H1 (cell line): Measurements from ENCODE around the gene TWSG1. TPM values are rescaled to one million over a fixed set of nuclear protein-coding genes. Genes with fewer than 3 reads are reported as not detected.

Source experiments
- BCL11A ChIP-seq, 2 experiments: IDR thresholded peaks; one replicate each; pipeline ENCODE4 v1.6.1; 2011; ENCODE audit warnings: low read depth in 2 of 2, low read length in 2 of 2, mild to moderate bottlenecking in 2 of 2
- CHD2 ChIP-seq: IDR thresholded peaks from 2 replicates; pipeline ENCODE4 v1.6.1; 2012; ENCODE audit warnings: low read length, improper control_type of control experiment
- CTCF ChIP-seq, 3 experiments: IDR thresholded peaks; 1 replicate in 2 of 3; 2 replicates in 1 of 3; pipeline versions ENCODE4 v1.5.1 to v1.6.1; 2011; ENCODE audit warnings: low read length in 3 of 3, mild to moderate bottlenecking in 3 of 3, inconsistent platforms in 2 of 3, low read depth in 1 of 3, moderate library complexity in 1 of 3; ENCODE audit not compliant: insufficient read depth in 1 of 3; ENCODE audit errors: control extremely low read depth in 1 of 3
- RNF2 ChIP-seq: fragments of 200-900, 300-1000 bp; sonication (generic); IDR thresholded peaks from 2 replicates; pipeline ENCODE4 v1.7.1; 2016; ENCODE audit warnings: borderline replicate concordance, low read depth, mild to moderate bottlenecking, antibody characterized with exemption, low read length; ENCODE audit not compliant: poor library complexity, severe bottlenecking; ENCODE audit errors: missing control alignments
- TEAD4 ChIP-seq: IDR thresholded peaks from 2 replicates; pipeline ENCODE4 v1.6.1; 2012; ENCODE audit warnings: low read depth, low read length, inconsistent platforms, mixed read lengths
- YY1 ChIP-seq: IDR thresholded peaks from 2 replicates; pipeline ENCODE4 v1.6.1; 2011; ENCODE audit warnings: low read depth, mild to moderate bottlenecking, low read length
- polyA plus RNA-seq, 7 experiments: library from polyadenylated mRNA; depleted of rRNA in 3 of 7; stranded (reverse) in 5 of 7; unstranded in 2 of 7; fragments of >200 nt in 5 of 7; fragments of 200-250 nt in 2 of 7; gene quantifications; 1 replicate in 5 of 7; 2 replicates in 1 of 7; 4 replicates in 1 of 7; pipeline versions ENCODE4 v1.2.1 to v1.2.3, GENCODE V29; 2011 to 2013; ENCODE audit warnings: missing spikeins in 2 of 7, mixed read lengths in 2 of 7
- total RNA-seq: library from RNA; stranded (reverse); fragmentation: NEBNext Ultra II Directional; extraction: Animal tissue kit (Norgen Biotek cat#: 25700); gene quantifications from 2 replicates; pipeline ENCODE4 v1.2.1, GENCODE V29; 2021
- TF ChIP-seq, protein P1 (sequence below): fragments of 300-600 bp; sonication (generic); IDR thresholded peaks from 2 replicates; pipeline ENCODE4 v1.7.1; 2012; ENCODE audit warnings: low read length, moderate library complexity, mild to moderate bottlenecking, inconsistent platforms; ENCODE audit not compliant: insufficient replicate concordance

The TWSG1 gene
- total and polyA plus RNA-seq, 2 of the 8 experiments (the other 6 are each of a cell fraction or from before 2014, with no cell fraction given), result 11.8 to 19.8 TPM

GRCh38 chr18:9421096-9421900, 86.7 kb downstream of the TWSG1 start (continued):
- TF ChIP-seq, protein P1, sequence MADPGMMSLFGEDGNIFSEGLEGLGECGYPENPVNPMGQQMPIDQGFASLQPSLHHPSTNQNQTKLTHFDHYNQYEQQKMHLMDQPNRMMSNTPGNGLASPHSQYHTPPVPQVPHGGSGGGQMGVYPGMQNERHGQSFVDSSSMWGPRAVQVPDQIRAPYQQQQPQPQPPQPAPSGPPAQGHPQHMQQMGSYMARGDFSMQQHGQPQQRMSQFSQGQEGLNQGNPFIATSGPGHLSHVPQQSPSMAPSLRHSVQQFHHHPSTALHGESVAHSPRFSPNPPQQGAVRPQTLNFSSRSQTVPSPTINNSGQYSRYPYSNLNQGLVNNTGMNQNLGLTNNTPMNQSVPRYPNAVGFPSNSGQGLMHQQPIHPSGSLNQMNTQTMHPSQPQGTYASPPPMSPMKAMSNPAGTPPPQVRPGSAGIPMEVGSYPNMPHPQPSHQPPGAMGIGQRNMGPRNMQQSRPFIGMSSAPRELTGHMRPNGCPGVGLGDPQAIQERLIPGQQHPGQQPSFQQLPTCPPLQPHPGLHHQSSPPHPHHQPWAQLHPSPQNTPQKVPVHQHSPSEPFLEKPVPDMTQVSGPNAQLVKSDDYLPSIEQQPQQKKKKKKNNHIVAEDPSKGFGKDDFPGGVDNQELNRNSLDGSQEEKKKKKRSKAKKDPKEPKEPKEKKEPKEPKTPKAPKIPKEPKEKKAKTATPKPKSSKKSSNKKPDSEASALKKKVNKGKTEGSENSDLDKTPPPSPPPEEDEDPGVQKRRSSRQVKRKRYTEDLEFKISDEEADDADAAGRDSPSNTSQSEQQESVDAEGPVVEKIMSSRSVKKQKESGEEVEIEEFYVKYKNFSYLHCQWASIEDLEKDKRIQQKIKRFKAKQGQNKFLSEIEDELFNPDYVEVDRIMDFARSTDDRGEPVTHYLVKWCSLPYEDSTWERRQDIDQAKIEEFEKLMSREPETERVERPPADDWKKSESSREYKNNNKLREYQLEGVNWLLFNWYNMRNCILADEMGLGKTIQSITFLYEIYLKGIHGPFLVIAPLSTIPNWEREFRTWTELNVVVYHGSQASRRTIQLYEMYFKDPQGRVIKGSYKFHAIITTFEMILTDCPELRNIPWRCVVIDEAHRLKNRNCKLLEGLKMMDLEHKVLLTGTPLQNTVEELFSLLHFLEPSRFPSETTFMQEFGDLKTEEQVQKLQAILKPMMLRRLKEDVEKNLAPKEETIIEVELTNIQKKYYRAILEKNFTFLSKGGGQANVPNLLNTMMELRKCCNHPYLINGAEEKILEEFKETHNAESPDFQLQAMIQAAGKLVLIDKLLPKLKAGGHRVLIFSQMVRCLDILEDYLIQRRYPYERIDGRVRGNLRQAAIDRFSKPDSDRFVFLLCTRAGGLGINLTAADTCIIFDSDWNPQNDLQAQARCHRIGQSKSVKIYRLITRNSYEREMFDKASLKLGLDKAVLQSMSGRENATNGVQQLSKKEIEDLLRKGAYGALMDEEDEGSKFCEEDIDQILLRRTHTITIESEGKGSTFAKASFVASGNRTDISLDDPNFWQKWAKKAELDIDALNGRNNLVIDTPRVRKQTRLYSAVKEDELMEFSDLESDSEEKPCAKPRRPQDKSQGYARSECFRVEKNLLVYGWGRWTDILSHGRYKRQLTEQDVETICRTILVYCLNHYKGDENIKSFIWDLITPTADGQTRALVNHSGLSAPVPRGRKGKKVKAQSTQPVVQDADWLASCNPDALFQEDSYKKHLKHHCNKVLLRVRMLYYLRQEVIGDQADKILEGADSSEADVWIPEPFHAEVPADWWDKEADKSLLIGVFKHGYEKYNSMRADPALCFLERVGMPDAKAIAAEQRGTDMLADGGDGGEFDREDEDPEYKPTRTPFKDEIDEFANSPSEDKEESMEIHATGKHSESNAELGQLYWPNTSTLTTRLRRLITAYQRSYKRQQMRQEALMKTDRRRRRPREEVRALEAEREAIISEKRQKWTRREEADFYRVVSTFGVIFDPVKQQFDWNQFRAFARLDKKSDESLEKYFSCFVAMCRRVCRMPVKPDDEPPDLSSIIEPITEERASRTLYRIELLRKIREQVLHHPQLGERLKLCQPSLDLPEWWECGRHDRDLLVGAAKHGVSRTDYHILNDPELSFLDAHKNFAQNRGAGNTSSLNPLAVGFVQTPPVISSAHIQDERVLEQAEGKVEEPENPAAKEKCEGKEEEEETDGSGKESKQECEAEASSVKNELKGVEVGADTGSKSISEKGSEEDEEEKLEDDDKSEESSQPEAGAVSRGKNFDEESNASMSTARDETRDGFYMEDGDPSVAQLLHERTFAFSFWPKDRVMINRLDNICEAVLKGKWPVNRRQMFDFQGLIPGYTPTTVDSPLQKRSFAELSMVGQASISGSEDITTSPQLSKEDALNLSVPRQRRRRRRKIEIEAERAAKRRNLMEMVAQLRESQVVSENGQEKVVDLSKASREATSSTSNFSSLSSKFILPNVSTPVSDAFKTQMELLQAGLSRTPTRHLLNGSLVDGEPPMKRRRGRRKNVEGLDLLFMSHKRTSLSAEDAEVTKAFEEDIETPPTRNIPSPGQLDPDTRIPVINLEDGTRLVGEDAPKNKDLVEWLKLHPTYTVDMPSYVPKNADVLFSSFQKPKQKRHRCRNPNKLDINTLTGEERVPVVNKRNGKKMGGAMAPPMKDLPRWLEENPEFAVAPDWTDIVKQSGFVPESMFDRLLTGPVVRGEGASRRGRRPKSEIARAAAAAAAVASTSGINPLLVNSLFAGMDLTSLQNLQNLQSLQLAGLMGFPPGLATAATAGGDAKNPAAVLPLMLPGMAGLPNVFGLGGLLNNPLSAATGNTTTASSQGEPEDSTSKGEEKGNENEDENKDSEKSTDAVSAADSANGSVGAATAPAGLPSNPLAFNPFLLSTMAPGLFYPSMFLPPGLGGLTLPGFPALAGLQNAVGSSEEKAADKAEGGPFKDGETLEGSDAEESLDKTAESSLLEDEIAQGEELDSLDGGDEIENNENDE, result no peak
- TF ChIP-seq CHD2 (no peak), YY1 (no peak), TEAD4 (no peak), BCL11A (IDR thresholded peaks at IDR 0.05; ENCODE audit: low read depth in 2 of 2, low read length in 2 of 2) (no peak), CTCF (IDR thresholded peaks at IDR 0.05; ENCODE audit: control extremely low read depth in 1 of 3, insufficient read depth in 1 of 3, low read depth in 1 of 3, low read length in 3 of 3) (no peak), RNF2 (no peak)
